ENCODE measurements around the gene MAS1. TPM values are rescaled to one million over a fixed set of nuclear protein-coding genes. Genes with fewer than 3 reads are reported as not detected.

Gene MAS1
- total RNA-seq, 3 donors from 2014 or later (not counting 1 experiment from before 2014, with no cell fraction given), result not detected

- Mint-ChIP-seq H3K27me3 (ENCODE audit: low read depth in 2 of 2) (peaks cover 24 to 25% of the 10 kb centered on the region in 2 donors), H3K36me3 (no peaks in the 10 kb centered on the region), H3K27ac (no peak overlapping the region), H3K9me3 (no peaks in the 10 kb centered on the region), H3K4me3 (no peak overlapping the region), H3K4me1 (peaks cover 0 to 10% of the 10 kb centered on the region in 2 donors)
- Histone ChIP-seq H3K36me3 (ENCODE audit: control insufficient read depth, insufficient read depth, low read length) (no peaks in the 10 kb centered on the region), H3K9me3 (ENCODE audit: control insufficient read depth, insufficient read depth, low read length) (no peaks in the 10 kb centered on the region), H3K27ac (ENCODE audit: low read length) (no peak overlapping the region), H3K4me1 (ENCODE audit: control insufficient read depth, insufficient read depth, low read length) (peaks cover 16% of the 10 kb centered on the region), H3K27me3 (ENCODE audit: control insufficient read depth, insufficient read depth, low read length) (no peaks in the 10 kb centered on the region), H3K4me3 (ENCODE audit: low read length) (no peak overlapping the region)
- no peak for TF ChIP-seq CTCF (IDR thresholded peaks at IDR 0.05)
- intact Hi-C loops (cut with micrococcal nuclease), result no loop called here
- no peak for DNase-seq
- no peak for ATAC-seq
- WGBS (ENCODE audit: insufficient coverage), result 79% methylated on average over 4 of the region's 4 CpGs
Measured at GRCh38 chr6:159908535-159908934, 17.7 kb downstream of the MAS1 start.

- intact Hi-C loops (cut with micrococcal nuclease), result no loop called here
- H3K4me1 ChIP-seq (ENCODE audit: control insufficient read depth, insufficient read depth, low read length), result peaks cover 11% of the 10 kb centered on the region
- no peaks in the 10 kb centered on the region for H3K36me3 ChIP-seq (ENCODE audit: control insufficient read depth, insufficient read depth, low read length)
- H3K9me3 Mint-ChIP-seq, result no peaks in the 10 kb centered on the region
- 56% methylated on average over 4 of the region's 4 CpGs for WGBS (ENCODE audit: insufficient coverage)
- H3K4me3 Mint-ChIP-seq, result no peak overlapping the region
- H3K36me3 Mint-ChIP-seq, result no peaks in the 10 kb centered on the region
- H3K27ac Mint-ChIP-seq, result no peak overlapping the region
- no peaks in the 10 kb centered on the region for H3K9me3 ChIP-seq (ENCODE audit: control insufficient read depth, insufficient read depth, low read length)
- H3K27me3 ChIP-seq (ENCODE audit: control insufficient read depth, insufficient read depth, low read length), result no peaks in the 10 kb centered on the region
- no peak overlapping the region for H3K27ac ChIP-seq (ENCODE audit: low read length)
- TF ChIP-seq CTCF (IDR thresholded peaks at IDR 0.05), result no peak
- H3K27me3 Mint-ChIP-seq (ENCODE audit: low read depth in 2 of 2), result peaks cover 24 to 25% of the 10 kb centered on the region in 2 donors
- ATAC-seq, result no peak
- no peak for DNase-seq
- H3K4me3 ChIP-seq (ENCODE audit: low read length), result no peak overlapping the region
- peaks cover 0 to 10% of the 10 kb centered on the region in 2 donors for H3K4me1 Mint-ChIP-seq
Measured at GRCh38 chr6:159908979-159909378, 18.2 kb downstream of the MAS1 start.

- no peaks in the 10 kb centered on the region for H3K36me3 Mint-ChIP-seq
- Histone ChIP-seq H3K4me1 (ENCODE audit: control insufficient read depth, insufficient read depth, low read length) (no peaks in the 10 kb centered on the region), H3K27ac (ENCODE audit: low read length) (no peak overlapping the region), H3K36me3 (ENCODE audit: control insufficient read depth, insufficient read depth, low read length) (no peaks in the 10 kb centered on the region), H3K9me3 (ENCODE audit: control insufficient read depth, insufficient read depth, low read length) (no peaks in the 10 kb centered on the region), H3K4me3 (ENCODE audit: low read length) (no peak overlapping the region), H3K27me3 (ENCODE audit: control insufficient read depth, insufficient read depth, low read length) (peaks cover 3% of the 10 kb centered on the region)
- no peaks in the 10 kb centered on the region for H3K9me3 Mint-ChIP-seq
- no peak overlapping the region for H3K27ac Mint-ChIP-seq
- peaks cover 30 to 33% of the 10 kb centered on the region in 2 donors for H3K27me3 Mint-ChIP-seq (ENCODE audit: low read depth in 2 of 2)
- no peak overlapping the region for H3K4me3 Mint-ChIP-seq
- no peak for DNase-seq
- no peak for TF ChIP-seq CTCF (IDR thresholded peaks at IDR 0.05)
- ATAC-seq, result no peak
- WGBS (ENCODE audit: insufficient coverage), result 92% methylated on average over 5 of the region's 5 CpGs
- intact Hi-C loops (cut with micrococcal nuclease), result no loop called here
- peaks cover 0 to 10% of the 10 kb centered on the region in 2 donors for H3K4me1 Mint-ChIP-seq
Measured at GRCh38 chr6:159910342-159910741, 19.6 kb downstream of the MAS1 start.

- no peaks in the 10 kb centered on the region for H3K4me1 ChIP-seq (ENCODE audit: control insufficient read depth, insufficient read depth, low read length)
- Mint-ChIP-seq H3K9me3 (no peaks in the 10 kb centered on the region), H3K4me3 (no peak overlapping the region), H3K36me3 (no peaks in the 10 kb centered on the region), H3K27me3 (ENCODE audit: low read depth in 2 of 2) (peaks cover 33% of the 10 kb centered on the region in 2 donors), H3K27ac (no peak overlapping the region), H3K4me1 (peaks cover 0 to 1% of the 10 kb centered on the region in 2 donors)
- WGBS (ENCODE audit: insufficient coverage), result 69% methylated on average over 2 of the region's 2 CpGs
- ATAC-seq (no peak), DNase-seq (no peak)
- intact Hi-C loops (cut with micrococcal nuclease), result no loop called here
- no peaks in the 10 kb centered on the region for H3K9me3 ChIP-seq (ENCODE audit: control insufficient read depth, insufficient read depth, low read length)
- TF ChIP-seq CTCF (IDR thresholded peaks at IDR 0.05), result no peak
- peaks cover 3% of the 10 kb centered on the region for H3K27me3 ChIP-seq (ENCODE audit: control insufficient read depth, insufficient read depth, low read length)
- no peak overlapping the region for H3K27ac ChIP-seq (ENCODE audit: low read length)
- H3K36me3 ChIP-seq (ENCODE audit: control insufficient read depth, insufficient read depth, low read length), result no peaks in the 10 kb centered on the region
- H3K4me3 ChIP-seq (ENCODE audit: low read length), result no peak overlapping the region
Measured at GRCh38 chr6:159913375-159913774, 22.6 kb downstream of the MAS1 start.

All from natural killer cell (primary cell).